Ovary (tissue), 3 donors: ENCODE results near the gene NGLY1.

Experiments used
- CTCF ChIP-seq, 3 donors: fragments of 450-650 bp in 2 of 3; fragments of 200-600 bp in 1 of 3; IDR thresholded peaks; one replicate each; pipeline versions ENCODE4 v1.5.1 to v1.8.0; 2016 to 2022; ENCODE audit warnings: antibody characterized with exemption in 3 of 3, mild to moderate bottlenecking in 1 of 3
- EP300 ChIP-seq: sonication (generic); formaldehyde crosslinking; IDR thresholded peaks from one replicate; pipeline ENCODE4 v1.6.1; 2017; ENCODE audit warnings: antibody characterized with exemption
- POLR2A ChIP-seq: fragments of 450-650 bp; IDR thresholded peaks from one replicate; pipeline ENCODE4 v1.6.1; 2017; ENCODE audit warnings: antibody characterized with exemption, mild to moderate bottlenecking, moderate library complexity
- donor health status: DM: no; HTN: no; CAD: no.

- TF ChIP-seq CTCF (IDR thresholded peaks at IDR 0.05) = no peak
- TF ChIP-seq POLR2A = no peak
- TF ChIP-seq EP300 = no peak
Observed at GRCh38 chr3:25674670-25675069, 108.6 kb downstream of the NGLY1 start.
